ENCODE results near the gene EEF2.
A peak's percentile ranks its signal among the peaks of the same experiment; 100 is the strongest.
"Not testable (repeated sequence)": the region's sequence is repeated elsewhere in the genome, so short reads cannot be mapped to it uniquely, and the experiment has no call there.

The EEF2 gene

DNA sequence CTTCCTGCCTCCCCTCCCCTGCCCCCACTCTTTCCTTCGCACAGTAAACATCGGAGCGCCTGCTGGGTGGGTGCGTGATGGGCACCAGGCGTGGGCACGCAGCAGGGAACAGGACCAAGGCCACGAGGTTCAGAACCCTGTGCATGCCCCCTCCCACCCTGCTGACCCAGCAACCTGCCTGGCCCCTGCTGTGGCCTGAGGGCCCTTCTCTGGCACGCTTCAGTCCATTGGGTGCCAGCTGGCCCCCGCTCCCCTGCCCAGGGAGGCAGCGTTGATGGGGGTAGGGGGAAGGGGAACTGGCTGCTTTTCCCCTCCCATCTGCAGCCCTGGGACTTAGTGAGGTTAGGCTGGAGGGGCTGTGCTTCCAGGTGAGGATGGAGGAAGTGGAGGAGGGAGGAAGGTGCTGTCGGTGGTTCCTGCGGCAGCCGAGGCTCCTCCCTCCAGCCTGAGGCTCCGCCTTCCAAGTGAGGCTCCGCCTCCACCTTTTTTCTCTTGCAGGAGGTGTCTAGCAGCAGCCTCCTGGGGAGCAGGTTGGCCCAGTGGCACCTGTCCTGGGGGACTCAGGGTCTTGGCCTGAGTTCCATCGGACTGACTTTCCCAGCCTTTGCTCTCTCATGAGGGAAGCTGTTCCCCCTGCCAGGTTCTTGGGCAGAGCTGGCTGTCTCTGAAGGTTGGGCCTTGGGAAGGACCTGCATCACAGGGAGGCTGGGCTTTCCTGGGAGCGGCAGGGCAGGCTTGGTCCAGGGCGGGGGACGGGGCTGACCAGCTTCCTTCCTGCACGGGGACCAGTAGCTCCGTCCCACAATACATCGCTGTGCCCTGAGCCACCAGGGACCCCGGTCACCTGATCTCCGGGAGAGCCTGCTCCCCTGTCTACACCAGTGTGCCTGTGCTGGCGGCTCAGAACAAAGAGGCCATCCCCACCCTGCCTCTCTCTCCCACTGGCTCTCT, 29.6 kb upstream of the EEF2 start:
- no peak for DNase-seq (ENCODE audit: low read depth)

GRCh38 chr19:4013886-4014540, 28.8 kb upstream of the EEF2 start:
- no peak for DNase-seq (ENCODE audit: low read depth)

- DNase-seq (ENCODE audit: low read depth), result no peak
These were observed 27.8 kb upstream of the EEF2 start for GRCh38 chr19:4012975-4013634.

DNA sequence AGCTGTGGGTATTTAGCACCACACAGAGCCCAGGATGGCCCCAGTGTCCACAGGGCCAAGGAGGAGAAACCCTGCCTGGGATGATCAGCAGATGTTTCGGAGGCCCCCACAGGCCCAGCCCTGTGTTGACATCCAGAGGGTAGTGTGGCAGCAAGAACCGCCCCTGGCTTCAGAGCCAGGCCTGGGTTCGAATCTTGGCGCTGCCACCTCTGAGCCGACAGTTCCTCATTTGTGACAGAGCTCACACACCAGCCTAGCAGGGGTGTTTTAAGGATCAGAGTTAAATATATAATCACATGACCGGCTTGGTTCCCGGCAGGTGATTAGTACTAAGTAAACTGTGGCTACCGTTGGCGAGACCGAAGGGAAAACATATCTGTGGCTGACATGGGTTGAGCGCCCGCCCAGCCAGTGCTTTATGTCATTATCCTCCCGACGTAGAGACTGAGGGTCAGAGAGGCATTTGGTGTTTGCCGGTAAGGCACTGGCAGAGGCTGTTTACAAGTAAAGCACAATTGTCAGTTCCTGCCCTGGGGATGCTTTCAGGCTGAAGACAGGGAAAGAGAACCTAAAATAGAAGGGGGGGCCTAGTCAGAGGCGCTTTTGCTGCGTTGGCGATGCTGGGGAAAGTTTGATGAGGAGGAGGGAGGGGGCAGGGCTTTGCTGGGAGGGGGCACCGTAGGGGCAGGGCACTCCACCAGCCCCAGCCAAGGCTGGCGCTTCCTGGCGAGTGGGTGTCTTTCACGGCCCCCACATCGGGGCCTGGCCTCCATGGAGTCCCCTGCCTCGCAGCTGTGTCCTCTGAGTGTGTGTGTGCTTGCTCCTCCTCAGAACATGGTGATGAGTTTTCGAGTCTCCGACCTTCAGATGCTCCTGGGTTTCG, 27.1 kb upstream of the EEF2 start:
- no peak for DNase-seq (ENCODE audit: low read depth)

DNA sequence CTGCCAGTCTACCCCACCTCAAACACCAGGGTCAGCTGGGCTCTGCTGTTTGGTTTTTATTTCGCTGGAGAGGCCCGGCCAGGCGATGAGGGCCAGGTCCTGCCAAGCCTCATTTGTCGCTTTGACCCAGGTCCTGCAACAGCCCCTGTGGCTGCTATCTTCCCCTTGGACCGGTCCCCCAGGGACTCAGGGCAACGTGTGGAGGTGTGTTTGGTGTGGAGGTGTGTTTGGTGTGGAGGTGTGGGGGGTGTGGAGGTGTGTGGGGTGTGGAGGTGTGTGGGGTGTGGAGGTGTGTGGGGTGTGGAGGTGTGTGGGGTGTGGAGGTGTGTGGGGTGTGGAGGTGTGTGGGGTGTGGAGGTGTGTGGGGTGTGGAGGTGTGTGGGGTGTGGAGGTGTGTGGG, 26.2 kb upstream of the EEF2 start:
- DNase-seq (ENCODE audit: low read depth), result not testable (repeated sequence)

DNA sequence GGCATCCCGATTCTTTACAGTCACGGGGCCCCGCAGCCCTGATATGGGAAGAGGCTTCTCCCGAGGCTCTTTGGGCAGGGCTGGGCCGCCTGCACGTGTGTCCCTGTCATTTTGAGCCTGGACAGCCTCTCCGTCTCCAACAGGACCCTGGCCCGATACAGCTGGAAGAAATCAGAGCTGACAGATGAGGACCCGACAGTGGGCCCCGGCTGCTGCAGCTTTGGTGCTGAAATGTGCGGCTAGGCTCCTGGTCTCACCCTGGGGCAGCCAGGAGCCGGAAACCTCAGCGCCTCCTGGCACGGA, 25.5 kb upstream of the EEF2 start:
- no peak for DNase-seq (ENCODE audit: low read depth)

DNA sequence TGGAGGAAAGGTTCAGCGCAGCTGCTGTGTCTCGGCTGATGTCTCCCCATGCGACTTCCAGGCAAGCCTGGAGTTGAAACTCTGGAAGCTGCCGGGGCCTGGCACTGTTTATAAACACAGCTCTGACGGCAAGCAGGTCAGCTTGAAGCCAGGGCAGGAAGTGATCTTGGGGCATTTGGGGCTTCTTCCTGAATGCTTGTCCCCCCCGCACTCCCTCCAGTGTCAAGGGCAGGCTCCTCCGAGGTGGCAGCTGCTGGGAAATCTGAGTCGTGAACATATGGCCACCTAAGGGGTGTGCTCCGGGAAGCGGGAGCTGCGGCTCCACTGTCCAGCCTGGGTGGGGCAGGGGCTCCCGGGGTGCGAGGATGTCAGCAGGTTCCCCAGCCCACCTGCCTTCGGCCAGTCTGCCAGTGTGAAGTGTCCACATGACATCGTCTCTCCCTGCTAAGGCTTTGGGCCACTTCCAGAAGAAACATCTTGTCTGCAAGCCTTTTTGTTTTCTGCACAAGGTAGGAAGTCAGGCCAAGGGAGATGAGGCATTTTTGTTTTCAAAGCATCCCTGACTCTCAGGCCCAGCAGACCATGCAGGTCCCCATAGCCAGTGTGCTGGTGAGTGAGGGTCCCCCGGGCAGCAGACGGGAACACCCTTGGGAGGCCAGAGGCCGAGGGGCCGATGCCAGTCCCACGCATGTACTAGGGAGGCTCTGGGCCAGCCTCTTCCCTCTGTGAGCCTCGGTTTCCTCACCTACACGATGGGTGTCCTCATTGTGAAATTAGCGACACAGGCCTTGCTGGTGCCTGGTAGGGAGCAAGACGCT, 24.9 kb upstream of the EEF2 start:
- no peak for DNase-seq (ENCODE audit: low read depth)

DNA sequence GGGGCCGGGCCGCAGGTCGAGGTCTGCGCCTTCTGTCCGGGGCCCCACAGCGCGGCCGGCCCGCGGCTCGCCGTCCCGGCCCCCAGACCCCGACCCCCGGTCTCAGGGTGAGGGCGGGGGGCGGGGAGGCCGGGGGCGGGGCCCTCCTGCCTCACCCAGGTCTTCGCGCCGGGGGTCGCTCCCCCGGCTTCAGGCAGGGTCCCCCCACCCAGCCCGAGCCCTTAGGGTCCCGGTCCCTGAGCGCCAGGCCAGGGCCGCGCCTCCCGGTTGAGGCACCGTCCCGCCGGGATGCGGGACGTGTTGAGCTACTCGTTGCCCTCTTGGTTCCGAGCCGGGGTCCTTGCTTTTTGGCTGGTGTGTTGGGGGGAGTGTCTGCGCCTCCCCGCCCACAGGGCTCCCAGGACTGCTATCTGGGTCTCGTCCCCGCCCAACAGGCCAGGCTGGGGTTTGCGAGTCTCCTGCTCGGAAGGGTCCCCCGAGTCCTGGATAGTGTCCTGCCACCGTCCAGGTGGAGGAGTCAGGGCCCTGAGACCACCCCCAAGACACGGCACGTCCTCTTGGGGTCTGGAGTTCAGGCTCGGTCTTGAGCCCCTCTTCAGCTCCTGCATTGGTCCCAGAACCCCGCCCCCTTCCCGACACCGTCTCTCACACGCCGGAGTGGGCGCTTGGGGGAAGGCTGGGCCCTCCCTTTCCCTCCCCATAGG, 22.7 kb upstream of the EEF2 start:
- no peak for DNase-seq (ENCODE audit: low read depth)

DNA sequence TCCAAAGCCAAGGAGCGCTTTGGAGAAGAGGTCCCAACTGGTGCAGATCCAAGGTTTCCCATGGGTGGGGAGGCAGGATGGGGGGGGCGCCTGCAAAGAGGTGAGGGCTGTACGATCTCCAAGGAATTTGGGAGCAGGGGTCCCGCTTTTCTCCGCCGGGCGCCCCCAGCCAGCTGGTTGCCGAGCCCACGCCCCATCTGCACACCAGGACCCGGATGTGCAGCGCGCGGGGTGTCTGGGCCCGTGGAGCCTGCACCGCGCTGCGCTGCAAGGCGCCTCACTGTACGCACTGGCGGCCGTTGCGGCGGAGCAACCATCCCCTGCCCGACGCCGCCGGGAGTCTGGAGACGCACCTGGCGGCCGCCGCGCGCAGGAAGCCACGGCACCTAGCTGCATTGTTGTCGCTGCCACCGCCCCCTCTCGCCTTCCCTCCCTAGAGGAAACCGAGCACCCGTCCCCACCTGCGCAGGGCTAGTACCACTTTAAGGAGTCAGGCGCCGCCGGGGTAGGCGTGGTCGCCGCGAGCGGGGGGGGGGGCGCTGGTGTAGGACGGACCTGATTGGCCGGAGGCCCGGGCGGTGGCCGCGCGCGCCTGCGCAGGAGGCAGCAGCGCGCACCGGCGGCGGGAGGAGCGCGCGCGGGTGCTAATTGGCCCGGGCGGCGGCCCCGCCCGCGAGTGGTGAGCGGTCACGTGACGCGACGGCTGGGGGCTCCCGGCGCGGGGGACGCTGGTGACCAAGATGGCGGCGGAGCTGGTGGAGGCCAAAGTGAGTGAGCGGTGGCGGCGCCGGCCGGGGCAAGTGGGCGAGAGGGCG, 22.0 kb upstream of the EEF2 start, which contains the start of gene PIAS4:
TSS of gene PIAS4 (plus strand) at position 716 of the 815 bp plus-strand sequence. CDS start at position 741, 25 bp downstream.
- DNase-seq (ENCODE audit: low read depth), result peak; percentile 92

DNA sequence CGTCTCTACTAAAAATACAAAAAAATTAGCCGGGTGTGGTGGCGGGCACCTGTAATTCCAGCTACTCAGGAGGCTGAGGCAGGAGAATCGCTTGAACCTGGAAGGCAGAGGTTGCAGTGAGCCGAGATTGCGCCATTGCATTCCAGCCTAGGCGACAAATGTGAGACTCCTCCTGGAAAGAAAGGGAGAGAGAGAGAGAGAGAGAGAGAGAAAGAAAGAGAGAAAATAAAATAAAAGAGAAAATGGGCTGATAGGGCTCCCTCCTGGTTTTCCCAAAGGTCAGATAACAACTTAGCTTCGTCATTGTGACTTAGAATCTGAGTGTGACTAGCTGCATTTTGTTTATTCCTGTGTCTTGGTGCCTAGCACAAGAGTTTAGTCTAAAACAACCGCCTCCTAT, 20.2 kb upstream of the EEF2 start:
- DNase-seq (ENCODE audit: low read depth), result not testable (repeated sequence)

DNA sequence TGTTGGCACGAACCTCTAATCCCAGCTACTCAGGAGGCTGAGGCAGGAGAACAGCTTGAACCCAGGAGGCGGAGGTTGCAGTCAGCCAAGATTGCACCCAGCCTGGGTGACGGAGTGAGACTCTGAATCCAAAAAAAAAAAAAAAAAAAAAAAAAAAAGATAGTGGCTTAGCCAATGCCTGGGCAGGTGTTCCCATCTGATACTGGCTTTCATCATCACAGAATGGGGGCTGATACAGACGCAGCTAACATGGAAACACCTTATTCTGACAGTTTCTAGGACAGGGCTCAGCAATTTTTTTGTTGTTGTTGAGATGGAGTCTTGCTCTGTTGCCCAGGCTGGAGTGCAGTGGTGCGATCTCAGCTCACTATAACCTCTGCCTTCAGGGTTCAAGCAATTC, 15.5 kb upstream of the EEF2 start:
- not testable (repeated sequence) for DNase-seq (ENCODE audit: low read depth)

DNA sequence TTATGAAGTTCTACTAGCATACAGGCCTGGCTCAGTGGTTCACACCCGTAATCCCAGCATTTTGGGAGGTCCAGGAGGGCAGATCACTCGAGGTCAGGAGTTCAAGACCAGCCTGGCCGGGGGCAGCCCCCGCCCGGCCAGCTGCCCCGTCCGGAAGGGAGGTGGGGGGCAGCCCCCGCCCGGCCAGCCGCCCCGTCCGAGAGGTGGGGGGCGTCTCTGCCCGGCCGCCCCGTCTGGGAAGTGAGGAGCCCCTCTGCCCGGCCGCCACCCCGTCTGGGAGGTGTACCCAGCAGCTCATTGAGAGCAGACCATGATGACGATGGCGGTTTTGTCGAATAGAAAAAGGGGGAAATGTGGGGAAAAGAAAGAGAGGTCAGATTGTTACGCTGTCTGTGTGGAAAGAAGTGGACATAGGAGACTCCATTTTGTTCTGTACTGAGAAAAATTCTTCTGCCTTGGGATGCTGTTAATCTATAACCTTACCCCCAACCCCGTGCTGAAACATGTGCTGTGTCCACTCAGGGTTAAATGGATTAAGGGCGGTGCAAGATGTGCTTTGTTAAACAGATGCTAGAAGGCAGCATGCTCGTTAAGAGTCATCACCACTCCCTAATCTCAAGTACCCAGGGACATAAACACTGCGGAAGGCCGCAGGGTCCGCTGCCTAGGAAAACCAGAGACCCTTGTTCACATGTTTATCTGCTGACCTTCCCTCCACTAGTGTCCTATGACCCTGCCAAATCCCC, 13.6 kb upstream of the EEF2 start:
- DNase-seq (ENCODE audit: low read depth), result not testable (repeated sequence)

- DNase-seq (ENCODE audit: low read depth), result no peak
These were observed 10.3 kb upstream of the EEF2 start for GRCh38 chr19:3995607-3996006.

DNA sequence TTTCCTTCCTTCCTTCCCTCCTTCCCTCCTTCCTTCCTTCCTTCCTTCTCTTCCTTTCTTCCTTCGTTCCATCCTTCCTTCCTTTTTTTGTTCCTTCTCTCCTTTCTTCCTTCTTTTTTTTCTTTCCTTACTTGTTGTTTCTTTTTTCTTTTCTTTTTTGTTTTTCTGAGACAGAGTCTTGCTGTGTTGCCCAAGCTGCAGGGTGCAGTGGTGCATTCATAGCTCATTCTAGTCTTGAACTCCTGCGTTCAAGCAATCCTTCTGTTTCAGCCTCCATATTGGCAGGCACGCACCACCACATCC, 5.5 kb upstream of the EEF2 start:
- no peak for DNase-seq (ENCODE audit: low read depth)

DNA sequence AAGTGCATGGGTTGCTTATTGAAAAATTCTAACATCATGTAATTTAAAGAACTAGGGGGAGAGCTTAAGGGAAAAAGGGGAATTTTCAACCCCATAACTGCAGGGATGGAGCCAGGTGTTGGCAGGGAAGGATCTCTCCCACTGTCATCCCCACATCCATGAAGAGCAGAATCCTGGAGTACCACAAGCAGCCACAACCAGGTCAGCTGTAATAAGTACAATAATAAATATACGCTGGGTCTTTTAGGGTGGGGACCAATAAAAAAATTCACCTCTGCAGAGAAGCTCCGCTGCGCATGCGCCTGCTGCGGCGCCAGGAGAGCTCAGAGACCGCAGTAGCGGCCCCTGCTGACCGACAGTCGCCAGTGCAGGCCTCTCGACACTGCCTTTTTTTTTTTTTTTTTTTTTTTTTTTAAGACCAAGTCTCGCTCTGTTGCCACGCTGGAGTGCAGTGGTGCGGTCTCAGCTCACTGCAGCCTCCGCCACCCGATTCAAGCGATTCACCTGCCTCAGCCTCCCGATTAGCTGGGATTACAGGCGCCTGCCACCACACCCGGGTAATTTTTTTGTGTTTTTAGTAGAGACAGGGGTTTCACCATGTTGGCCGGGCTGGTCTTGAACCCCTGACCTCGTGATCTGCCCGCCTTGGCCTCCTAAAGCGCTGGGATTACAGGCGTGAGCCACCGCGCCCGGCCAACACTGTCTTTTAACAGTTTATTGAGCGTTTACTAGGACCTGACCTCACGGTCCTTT, 2.5 kb upstream of the EEF2 start:
- DNase-seq (ENCODE audit: low read depth), result peak; percentile 81

- peak; percentile 56 for DNase-seq (ENCODE audit: low read depth)
These were observed 1.2 kb upstream of the EEF2 start for GRCh38 chr19:3986260-3987041.

- no peak for DNase-seq (ENCODE audit: low read depth)
These were observed 488 bp upstream of the EEF2 start for GRCh38 chr19:3985643-3986259.

Data from stimulated activated CD4-positive, alpha-beta T cell treated with anti-CD3 and anti-CD28 coated beads, Interleukin-2, amount 100 ng/mL, for 4 hours (primary cell).